ENCODE results near the gene CR1L. TPM values are rescaled to one million over a fixed set of nuclear protein-coding genes. Genes with fewer than 3 reads are reported as not detected.
A peak's percentile ranks its signal among the peaks of the same experiment; 100 is the strongest.
"Not testable (repeated sequence)": the region's sequence is repeated elsewhere in the genome, so short reads cannot be mapped to it uniquely, and the experiment has no call there.

The CR1L gene
- not detected in 2 replicates for total RNA-seq
- not detected for polyA plus RNA-seq (2012)

DNA sequence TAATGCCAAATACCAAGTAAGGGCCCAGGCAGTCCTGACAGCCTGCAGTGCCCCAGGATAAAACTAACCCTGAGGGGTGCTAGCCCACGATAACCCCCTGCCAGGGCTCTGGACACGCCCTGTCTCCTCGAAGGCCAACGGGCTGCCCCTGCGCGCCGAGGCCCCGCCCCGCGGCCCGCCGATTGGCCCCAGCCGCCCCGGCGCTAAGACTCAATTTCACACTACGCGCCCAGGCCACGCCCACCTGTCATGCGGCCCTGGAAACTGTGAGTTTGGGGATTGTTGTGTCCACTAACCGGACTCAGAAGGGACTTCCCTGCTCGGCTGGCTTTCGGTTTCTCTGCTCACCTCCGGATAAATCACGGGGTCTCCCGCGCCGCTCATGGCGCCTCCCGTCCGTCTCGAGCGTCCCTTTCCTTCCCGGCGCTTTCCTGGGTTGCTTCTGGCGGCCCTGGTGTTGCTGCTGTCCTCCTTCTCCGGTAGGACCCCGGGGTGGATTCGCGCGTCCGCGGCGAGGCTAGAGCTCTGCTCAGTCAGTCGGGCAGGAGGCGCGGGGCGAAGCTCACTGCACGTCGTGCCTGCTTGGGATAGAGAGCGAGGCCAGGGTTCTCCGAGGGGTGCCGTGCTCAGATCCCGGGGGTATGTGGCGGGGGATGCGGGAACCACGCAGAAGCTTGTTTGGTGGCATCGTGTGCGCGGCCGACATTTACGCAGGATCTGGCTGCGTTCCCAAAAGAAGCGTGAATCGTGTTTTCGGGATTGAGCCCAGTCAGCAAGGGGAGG is at the start of gene CR1L:
TSS of gene CR1L (plus strand) at position 282 of the 783 bp plus-strand sequence. CDS start at position 383, 101 bp downstream.
- peak; percentile 54 for DNase-seq (ENCODE audit: low read depth)

DNA sequence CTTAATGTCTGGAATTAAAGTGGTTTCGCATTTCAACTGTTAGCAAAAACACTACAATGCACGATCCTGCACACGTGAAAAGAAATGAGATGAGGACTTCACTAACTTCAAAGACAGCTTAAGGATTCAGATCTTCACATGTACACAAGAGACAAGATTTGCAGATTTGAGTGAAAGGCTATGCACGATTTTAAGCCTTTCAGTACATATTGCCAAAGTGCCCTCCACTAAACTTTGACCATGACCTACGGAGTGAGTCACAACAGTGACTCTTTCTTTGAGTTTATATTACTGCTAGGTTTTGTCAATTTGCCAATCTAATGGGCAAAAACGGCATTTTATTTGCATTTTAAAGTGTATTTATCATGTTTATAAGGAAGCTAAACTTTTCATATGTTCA is 41.2 kb upstream of the CR1L start:
- no peak for DNase-seq (ENCODE audit: low read depth)

DNA sequence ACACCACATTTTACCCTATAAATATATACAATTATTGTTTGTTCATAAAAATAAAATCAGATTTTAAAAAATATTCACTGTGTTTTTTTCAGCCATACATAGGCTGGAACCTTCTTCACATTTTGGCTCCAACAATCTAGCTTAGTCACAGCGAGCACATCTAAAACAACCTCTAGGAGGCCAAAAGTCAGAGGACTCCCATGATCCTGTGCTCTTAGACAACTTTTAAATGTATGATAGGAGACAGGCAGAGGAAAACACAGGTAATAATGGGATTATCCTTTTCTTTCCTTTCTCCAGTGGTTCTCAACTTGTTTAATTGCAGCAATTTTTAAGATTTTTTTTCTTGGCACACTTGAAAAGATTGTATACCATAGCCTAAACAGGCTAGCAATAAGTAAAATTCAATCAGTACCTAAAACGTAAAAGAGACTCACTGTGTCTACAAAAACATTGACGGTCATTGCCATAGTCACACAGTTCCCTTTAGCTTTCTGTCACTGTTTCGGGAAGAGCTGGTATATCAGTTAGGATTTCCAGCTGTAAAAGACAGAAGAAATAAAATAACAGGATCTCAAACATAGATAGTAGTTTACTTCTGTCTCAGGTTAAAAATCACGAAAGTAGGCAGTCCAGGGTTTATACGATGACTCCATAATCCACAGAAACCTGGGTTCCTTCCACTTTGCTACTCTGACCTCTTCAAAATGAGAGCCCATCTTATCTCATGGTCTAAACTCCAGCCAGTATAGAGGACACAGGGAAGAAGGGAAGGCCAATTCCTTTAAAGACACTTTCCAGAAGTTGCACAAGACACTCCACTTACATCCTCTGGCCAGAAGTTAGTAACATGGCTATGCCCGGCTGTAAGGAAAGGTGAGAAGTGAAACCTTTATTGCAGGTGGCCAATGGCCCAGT is 39.2 kb upstream of the CR1L start:
- no peak for DNase-seq (ENCODE audit: low read depth)

DNA sequence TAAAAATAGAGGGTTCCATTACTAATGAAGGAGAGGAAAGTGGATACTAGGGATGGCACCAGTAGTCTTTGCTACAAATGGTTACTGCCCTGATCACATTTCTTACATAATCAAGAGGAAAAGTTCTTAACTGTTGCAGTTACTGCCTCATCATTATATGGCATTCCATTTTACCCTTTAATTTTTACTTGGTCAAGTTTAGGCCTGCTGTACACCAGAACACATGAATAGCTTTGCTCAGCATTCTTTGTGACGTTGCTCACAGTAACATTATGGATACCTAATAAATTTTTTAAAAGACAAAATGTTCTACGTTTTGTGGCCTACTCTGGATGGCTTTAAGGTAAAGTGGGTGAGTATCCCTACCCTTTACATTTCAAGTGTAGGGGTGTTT is 38.6 kb upstream of the CR1L start:
- no peak for DNase-seq (ENCODE audit: low read depth)

DNA sequence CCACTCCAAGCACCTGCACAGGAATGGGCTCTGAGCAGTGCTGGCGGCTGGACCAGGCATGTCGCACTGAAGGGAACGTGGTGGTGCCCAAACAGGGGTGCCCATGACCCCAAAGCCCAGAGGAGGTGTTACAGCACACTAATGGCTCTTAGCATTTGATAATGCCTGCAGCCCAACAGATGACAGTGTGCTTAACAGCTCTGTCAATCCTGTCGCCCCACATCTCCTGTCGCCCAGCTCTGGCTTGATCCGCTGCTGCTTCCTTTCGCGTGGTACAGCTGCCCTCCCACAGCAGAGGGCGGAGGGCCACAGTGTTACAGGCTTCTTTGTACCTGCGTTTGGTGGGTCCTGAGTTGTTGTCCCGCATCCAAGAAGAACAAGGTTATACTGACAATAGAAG is 32.2 kb upstream of the CR1L start:
- DNase-seq (ENCODE audit: low read depth): no peak

DNA sequence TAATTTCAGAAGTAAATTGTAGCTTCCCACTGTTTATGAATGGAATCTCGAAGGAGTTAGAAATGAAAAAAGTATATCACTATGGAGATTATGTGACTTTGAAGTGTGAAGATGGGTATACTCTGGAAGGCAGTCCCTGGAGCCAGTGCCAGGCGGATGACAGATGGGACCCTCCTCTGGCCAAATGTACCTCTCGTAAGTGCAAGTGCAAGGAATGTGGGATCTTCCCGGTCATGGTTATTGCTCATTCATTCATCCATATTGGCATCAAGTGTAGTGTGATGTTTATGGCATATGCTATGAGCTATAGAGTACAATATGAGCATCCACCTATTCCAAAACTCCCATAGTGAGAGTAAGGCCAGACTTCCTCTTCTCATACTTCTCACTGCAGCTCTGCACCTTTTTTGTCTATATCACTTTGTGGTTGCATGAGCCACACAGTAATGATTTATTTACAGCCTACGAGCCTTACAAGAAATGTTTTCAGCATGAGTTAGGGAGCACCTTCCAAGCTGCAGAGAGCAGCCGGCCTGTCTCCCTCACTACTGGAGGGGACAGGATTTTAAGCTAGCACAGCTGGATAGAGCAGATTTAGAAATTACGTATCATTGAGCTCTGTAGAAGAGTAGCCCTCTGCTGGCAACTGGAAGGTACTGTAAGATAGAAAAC is 24.9 kb upstream of the CR1L start:
- DNase-seq (ENCODE audit: low read depth): peak; percentile 69

DNA sequence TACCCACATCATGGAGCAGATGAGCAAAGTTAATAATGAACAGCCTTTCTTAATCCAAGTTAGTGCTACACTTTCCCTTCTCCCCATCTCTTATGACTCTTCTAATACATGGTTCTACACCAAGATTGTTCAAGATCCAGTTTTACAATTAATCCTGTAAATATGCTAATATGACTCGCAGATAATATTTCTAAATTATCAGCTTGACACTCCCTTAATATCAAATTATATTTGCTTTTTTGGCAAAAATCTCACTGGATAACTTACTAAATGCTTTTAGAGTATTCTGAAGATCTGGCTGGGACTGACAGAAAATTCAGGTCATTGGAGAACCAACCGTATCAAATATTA is 24.4 kb upstream of the CR1L start:
- DNase-seq (ENCODE audit: low read depth): no peak

DNA sequence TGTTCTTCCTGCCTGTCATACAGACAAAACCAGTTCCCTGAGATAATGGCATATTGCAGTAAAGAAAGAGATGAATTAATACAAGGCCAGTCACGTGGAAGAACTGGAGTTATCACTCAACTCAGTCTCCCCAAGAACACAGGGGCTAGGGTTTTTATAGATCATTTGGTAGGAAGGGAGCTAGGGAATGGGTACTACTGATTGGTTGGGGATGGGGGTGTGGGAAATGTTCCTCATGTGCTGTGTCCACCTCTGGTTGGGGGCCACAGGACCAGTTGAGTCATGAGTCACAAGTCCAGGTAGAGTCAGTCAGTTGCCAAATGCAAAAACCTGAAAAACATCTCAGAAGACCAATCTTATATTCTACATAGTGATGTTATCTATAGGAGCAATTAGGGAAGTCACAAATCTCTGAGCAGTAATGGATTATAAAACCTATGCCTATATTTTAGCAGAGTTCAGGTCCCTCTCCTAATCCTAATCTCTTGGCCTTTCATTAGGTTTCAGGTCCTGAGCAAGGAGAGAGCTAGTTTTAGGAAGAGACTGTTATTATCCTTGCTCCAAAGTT is 19.3 kb upstream of the CR1L start:
- not testable (repeated sequence) for DNase-seq (ENCODE audit: low read depth)

DNA sequence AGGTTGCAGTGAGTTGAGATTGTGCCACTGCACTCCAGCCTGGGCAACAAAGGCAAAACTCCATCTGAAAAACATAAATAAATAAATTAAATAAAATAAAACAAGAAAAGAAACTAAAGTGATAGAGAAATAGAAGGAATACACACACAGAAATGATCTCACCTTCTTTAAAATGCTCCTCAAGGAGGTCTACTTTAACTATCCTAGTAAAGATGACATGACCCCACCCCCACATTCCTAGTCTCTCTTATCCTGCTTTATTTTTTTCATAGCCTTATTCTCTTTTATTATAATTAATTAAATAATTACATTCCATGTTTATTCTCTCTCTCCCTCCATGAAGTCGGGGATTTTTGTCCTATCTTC is 18.0 kb upstream of the CR1L start:
- DNase-seq (ENCODE audit: low read depth): no peak

DNA sequence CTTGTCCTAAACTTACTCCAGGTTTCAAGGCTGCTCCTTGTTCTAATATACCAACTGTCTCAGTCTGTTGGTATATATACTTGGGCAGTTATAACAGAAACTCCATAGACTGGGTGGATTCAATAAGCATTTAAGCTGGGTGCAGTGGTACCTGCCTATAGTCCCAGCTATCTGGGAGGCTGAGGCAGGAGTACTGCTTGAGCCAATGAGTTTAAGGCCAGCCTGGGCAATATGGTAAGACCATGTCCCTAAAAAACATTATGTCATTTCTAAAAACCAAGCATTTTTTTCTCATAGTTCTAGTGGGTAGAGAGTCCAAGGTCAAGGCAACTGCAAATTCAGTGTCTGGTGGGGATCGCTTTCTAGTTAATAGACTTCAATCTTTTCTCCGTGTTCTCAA is 17.4 kb upstream of the CR1L start:
- DNase-seq (ENCODE audit: low read depth): no peak

DNA sequence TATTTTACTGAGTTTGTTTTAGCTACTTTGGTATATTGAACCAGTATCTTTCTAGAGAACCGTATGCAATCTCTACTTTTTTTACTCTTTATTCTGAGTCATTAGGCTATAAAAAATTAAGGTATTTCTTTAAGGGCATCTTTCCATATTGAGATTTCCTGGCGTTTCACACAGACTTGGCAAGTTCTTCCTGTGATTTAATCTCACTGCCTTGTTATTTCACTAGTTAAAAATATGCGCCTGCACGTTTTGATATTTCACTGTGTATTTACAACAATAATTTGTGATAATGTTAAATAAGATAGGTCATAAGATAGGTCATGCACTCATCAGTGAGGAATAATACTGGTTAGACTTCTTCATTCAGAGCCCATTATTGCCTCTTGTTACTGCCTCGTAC is 16.2 kb upstream of the CR1L start:
- DNase-seq (ENCODE audit: low read depth): no peak

DNA sequence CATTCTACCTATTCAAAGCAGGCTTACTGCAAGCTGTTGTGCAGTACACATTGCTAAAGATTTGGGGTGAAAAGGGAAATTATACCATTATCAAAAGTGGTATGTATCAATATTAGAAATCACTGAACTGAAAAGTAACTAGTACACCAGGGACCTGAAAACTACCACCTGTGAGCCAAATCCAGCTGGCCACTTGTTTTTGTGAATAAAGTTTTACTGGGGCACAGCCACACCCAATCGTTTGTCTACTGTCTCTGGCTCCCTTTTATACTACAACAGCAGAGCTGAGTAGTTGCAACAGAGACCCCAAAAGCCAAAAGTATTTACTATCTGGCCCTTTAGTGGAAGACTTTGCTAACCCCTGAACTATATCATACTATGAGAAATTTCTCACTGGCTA is 13.8 kb upstream of the CR1L start:
- DNase-seq (ENCODE audit: low read depth): no peak

DNA sequence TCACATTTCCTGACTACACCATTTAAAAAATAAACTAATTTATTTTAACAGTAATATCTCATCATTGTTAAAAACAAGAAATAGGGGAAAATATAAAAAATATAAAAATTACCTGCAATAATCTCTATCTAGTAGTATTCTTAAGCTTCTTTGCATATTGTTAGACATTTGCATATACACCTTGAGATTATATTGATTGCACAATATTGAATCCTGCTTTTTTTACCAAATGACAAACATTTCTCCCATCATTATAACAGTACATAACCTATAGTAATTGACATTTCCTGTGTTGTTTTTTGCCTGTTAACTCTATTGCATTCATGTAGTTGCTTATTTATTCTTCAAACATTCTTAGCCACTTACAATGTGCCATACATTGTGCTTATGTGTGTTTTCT is 11.7 kb upstream of the CR1L start:
- DNase-seq (ENCODE audit: low read depth): no peak

DNA sequence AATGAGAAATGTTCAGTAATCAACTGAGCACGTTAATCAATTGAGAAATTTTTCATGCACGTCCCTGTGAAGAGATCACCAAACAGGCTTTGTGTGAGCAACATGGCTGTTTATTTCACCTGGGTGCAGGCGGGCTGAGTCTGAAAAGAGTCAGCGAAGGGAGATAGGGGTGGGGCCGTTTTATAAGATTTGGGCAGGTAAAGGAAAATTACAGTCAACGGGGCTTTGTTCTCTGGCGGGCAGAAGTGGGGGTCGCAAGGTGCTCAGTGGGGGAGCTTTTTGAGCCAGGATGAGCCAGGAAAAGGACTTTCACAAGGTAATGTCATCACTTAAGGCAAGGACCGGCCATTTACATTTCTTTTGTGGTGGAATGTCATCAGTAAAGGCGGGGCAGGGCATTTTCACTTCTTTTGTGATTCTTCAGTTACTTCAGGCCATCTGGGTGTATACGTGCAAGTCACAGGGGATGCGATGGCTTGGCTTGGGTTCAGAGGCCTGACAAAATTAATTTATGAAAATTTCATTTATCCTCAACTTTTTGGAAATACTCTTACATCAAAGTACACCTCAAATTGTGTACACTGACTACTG is 11.1 kb upstream of the CR1L start:
- not testable (repeated sequence) for DNase-seq (ENCODE audit: low read depth)

DNA sequence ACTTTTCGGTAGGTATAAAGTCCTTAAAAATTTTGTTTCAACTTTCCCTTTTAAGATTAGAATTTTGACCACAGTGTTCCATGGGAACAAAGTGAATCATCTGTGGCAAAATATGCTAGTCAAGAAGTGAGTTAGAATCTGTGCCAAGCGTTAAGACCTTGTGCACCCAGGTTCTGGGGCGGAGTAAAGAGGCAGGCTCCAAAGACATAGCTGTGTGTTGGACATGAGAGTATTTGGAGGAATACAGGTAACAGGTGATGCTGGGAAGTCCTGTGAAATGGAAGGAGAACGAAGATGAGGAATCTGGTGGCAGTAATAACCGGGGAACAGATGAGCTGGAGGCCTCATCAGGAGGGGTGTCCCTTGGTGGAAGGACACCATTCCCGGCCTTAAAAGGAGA is 10.6 kb upstream of the CR1L start:
- not testable (repeated sequence) for DNase-seq (ENCODE audit: low read depth)

DNA sequence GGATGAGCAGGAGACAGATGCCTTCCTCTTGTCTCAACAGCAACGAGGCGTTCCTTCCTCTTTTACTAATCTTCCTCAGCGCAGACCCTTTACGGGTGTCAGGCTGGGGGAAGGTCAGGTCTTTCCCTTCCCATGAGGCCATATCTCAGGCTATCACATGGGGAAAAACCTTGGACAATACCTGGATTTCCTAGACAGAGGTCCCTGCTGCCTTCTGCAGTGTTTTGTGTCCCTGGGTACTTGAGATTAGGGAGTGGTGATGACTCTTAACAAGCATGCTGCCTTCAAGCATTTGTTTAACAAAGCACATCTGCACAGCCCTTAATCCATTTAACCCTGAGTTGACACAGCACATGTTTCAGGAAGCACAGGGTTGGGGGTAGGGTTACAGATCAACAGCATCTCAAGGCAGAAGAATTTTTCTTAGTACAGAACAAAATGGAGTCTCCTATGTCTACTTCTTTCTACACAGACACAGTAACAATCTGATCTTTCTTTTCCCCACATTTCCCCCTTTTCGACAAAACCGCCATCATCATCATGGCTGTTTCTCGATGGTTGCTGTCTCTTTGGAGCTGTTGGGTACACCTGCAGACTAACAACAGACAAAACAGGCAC is 9.3 kb upstream of the CR1L start:
- DNase-seq (ENCODE audit: low read depth): not testable (repeated sequence)

DNA sequence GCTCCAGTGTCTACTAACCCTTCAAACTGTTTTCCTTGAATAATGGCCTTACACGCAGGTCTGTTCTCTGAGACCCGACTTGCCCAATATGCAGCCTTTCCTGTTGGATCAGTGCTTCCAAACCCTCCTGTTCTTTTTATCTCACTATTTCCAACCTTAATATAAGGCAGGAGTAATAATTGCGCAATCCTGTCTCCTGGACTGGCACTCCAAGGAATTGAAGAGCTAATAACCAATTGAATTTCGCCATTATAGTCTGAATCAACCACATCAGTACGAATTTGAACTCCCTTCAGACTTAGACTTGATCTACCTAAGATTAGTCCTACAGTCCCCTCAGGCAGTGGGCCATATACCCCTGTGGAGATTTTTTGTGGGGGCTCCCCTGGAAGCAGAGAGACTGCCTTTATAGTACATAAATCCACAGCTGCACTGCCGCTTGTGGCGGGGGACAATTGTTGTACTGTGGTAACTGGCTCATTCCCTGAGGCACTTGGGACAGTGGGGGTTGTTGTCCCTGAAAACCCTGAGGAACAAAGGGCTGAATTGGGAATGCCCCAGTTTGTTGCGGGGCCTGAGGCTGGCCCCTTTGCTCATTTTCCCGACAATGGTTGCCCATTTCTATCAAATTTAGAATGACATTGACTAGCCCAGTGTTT is 6.3 kb upstream of the CR1L start:
- DNase-seq (ENCODE audit: low read depth): not testable (repeated sequence)

DNA sequence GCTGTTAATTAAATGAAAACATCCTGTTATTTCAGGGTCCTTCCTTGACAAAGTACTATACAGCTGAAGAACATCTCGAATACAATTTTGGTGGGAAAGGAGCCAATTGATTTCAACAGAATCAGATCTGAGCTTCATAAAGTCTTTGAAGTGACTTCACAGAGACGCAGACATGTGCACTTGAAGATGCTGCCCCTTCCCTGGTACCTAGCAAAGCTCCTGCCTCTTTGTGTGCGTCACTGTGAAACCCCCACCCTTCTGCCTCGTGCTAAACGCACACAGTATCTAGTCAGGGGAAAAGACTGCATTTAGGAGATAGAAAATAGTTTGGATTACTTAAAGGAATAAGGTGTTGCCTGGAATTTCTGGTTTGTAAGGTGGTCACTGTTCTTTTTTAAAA is 5.6 kb upstream of the CR1L start:
- not testable (repeated sequence) for DNase-seq (ENCODE audit: low read depth)

DNA sequence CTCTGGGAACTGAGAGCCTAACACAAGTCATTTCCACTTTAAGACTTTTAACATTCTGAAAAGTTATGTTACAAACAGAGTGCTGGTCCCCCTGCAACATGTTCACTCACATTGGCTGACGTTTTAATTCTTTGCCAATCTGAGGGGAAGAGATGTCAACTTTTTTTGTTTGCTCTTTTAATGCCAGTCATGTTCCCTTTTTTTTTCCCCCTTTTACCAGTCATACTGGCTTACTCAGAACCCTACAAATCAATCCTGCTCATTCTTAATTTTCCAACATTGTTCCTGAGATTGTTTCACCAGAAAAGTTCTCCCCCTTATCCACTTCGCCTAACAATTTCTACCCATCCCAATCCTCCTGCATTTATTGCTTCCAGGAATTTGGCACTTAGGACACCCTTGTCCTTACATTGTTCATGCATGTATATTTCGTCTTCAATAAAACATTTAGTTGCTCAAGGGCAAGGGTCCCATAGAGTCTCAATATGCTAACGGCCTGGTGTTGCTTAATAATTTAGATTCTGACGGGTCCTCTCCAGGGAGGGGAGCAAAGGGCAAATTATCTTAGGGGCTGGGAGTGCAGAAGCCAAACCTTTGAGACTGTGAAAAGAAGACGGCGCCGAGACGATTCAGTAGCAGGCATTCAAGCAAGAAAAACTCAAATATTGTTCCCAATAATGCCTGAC is 624 bp upstream of the CR1L start:
- DNase-seq (ENCODE audit: low read depth): no peak

DNA sequence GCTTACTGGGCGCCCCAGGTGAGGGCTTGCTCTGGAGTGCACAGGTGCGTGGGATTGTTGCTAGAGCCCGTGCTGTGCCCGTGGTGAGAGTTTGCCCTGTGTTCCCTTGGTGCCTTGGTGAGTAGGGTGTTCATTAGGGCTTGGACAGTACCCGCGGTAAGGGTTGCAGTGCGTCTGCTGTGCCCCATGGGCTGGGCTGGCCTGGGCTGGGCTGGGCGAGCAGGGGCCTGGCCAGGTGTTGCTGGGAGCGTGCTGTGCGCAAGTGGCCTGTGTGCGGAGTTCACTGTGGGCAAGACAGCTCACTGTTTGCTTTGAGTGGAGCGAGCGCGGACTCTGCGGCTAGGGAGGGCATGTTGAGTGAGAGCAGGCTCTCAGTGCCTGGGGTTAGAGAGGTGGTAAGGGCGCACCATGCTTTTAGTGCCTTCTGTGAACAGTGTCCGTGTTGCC is 725 bp downstream of the CR1L start:
- no peak for DNase-seq (ENCODE audit: low read depth)
